ENCODE results near the gene EPOP. TPM values are rescaled to one million over a fixed set of nuclear protein-coding genes. Genes with fewer than 3 reads are reported as not detected.

The EPOP gene
- total and polyA plus RNA-seq, 2 of the 13 experiments (the other 11 are each of a cell fraction or from before 2014, with no cell fraction given) = 14.7 to 37.8 TPM

DNA sequence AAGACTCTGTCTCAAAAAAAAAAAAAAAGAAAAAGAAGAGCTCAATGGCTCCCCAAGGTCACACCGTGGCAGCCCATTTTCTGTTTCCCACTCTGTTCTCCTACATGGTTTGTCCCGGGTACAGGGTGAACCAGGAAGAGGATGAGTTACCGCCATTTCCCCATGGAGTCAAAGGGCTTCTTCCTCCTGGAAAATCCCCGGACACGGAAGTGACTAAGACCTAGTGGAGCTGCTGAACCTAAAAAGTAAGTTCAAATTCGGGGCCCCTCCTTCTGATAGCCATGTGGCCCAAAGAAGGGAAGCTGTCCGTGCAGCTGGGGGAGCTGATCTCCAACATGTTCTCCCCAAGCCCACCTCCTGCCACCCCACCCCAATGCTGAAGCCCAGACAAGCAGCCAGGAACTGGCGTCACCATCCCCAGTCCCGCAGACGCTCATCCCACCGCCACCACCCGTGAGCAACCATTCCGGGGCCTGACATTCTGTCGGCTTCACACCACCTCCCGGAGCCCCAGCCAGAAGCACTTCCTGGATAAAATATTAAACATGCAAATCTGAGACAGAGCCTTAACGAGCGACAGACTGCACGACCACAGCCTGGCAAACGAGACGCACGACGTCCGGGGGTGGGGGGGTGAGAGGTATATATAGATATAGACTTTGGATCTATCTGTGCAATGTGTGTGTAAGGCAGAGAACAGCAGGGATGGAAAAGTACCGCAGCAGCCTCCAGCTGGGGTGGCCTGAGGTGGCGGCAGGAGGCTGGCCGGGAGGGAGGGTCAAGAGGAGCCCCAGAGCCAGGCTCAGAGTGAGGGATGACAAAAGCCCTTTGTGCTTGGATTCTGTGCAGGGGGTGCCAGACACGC is 17.6 kb downstream of the EPOP start (continued):
- TF ChIP-seq FOXK2 (IDR thresholded peaks at IDR 0.05) = peak; percentile 47; the same call in 1 of the 2 replicates
- TF ChIP-seq TCF7 (IDR thresholded peaks at IDR 0.05; ENCODE audit: low read depth) = no peak; the same call in 1 of the 2 replicates
- no peak for TF ChIP-seq ZBTB21 (CRISPR knock-in tag; IDR thresholded peaks at IDR 0.05)
- TF ChIP-seq ZNF564 (CRISPR knock-in tag; IDR thresholded peaks at IDR 0.05) = no peak
- TF ChIP-seq, protein P1, sequence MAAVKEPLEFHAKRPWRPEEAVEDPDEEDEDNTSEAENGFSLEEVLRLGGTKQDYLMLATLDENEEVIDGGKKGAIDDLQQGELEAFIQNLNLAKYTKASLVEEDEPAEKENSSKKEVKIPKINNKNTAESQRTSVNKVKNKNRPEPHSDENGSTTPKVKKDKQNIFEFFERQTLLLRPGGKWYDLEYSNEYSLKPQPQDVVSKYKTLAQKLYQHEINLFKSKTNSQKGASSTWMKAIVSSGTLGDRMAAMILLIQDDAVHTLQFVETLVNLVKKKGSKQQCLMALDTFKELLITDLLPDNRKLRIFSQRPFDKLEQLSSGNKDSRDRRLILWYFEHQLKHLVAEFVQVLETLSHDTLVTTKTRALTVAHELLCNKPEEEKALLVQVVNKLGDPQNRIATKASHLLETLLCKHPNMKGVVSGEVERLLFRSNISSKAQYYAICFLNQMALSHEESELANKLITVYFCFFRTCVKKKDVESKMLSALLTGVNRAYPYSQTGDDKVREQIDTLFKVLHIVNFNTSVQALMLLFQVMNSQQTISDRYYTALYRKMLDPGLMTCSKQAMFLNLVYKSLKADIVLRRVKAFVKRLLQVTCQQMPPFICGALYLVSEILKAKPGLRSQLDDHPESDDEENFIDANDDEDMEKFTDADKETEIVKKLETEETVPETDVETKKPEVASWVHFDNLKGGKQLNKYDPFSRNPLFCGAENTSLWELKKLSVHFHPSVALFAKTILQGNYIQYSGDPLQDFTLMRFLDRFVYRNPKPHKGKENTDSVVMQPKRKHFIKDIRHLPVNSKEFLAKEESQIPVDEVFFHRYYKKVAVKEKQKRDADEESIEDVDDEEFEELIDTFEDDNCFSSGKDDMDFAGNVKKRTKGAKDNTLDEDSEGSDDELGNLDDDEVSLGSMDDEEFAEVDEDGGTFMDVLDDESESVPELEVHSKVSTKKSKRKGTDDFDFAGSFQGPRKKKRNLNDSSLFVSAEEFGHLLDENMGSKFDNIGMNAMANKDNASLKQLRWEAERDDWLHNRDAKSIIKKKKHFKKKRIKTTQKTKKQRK (IDR thresholded peaks at IDR 0.05; ENCODE audit: low read length) = no peak
- TF ChIP-seq, protein P2, sequence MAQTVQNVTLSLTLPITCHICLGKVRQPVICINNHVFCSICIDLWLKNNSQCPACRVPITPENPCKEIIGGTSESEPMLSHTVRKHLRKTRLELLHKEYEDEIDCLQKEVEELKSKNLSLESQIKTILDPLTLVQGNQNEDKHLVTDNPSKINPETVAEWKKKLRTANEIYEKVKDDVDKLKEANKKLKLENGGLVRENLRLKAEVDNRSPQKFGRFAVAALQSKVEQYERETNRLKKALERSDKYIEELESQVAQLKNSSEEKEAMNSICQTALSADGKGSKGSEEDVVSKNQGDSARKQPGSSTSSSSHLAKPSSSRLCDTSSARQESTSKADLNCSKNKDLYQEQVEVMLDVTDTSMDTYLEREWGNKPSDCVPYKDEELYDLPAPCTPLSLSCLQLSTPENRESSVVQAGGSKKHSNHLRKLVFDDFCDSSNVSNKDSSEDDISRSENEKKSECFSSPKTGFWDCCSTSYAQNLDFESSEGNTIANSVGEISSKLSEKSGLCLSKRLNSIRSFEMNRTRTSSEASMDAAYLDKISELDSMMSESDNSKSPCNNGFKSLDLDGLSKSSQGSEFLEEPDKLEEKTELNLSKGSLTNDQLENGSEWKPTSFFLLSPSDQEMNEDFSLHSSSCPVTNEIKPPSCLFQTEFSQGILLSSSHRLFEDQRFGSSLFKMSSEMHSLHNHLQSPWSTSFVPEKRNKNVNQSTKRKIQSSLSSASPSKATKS (CRISPR knock-in tag; IDR thresholded peaks at IDR 0.05) = peak; percentile 98
- TF ChIP-seq, protein P3, sequence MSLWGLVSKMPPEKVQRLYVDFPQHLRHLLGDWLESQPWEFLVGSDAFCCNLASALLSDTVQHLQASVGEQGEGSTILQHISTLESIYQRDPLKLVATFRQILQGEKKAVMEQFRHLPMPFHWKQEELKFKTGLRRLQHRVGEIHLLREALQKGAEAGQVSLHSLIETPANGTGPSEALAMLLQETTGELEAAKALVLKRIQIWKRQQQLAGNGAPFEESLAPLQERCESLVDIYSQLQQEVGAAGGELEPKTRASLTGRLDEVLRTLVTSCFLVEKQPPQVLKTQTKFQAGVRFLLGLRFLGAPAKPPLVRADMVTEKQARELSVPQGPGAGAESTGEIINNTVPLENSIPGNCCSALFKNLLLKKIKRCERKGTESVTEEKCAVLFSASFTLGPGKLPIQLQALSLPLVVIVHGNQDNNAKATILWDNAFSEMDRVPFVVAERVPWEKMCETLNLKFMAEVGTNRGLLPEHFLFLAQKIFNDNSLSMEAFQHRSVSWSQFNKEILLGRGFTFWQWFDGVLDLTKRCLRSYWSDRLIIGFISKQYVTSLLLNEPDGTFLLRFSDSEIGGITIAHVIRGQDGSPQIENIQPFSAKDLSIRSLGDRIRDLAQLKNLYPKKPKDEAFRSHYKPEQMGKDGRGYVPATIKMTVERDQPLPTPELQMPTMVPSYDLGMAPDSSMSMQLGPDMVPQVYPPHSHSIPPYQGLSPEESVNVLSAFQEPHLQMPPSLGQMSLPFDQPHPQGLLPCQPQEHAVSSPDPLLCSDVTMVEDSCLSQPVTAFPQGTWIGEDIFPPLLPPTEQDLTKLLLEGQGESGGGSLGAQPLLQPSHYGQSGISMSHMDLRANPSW (CRISPR knock-in tag; IDR thresholded peaks at IDR 0.05; ENCODE audit: borderline replicate concordance) = peak; percentile 75; the same call in 1 of the 2 replicates
- TF ChIP-seq ZKSCAN8 (CRISPR knock-in tag; IDR thresholded peaks at IDR 0.05; ENCODE audit: borderline replicate concordance) = peak; percentile 82
- no peak for TF ChIP-seq SMAD9 (CRISPR knock-in tag; IDR thresholded peaks at IDR 0.05)
- TF ChIP-seq, protein P4, sequence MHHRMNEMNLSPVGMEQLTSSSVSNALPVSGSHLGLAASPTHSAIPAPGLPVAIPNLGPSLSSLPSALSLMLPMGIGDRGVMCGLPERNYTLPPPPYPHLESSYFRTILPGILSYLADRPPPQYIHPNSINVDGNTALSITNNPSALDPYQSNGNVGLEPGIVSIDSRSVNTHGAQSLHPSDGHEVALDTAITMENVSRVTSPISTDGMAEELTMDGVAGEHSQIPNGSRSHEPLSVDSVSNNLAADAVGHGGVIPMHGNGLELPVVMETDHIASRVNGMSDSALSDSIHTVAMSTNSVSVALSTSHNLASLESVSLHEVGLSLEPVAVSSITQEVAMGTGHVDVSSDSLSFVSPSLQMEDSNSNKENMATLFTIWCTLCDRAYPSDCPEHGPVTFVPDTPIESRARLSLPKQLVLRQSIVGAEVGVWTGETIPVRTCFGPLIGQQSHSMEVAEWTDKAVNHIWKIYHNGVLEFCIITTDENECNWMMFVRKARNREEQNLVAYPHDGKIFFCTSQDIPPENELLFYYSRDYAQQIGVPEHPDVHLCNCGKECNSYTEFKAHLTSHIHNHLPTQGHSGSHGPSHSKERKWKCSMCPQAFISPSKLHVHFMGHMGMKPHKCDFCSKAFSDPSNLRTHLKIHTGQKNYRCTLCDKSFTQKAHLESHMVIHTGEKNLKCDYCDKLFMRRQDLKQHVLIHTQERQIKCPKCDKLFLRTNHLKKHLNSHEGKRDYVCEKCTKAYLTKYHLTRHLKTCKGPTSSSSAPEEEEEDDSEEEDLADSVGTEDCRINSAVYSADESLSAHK (CRISPR knock-in tag; IDR thresholded peaks at IDR 0.05; ENCODE audit: borderline replicate concordance) = no peak
